Smooth muscle cell (in vitro differentiated cells): ENCODE measurements around the gene MYMX. TPM values are rescaled to one million over a fixed set of nuclear protein-coding genes. Genes with fewer than 3 reads are reported as not detected.

ENCODE experiments used
- DNase-seq: peaks from one replicate; lab custom pipeline; 2025; ENCODE audit not compliant: unreplicated experiment; lab: John Stamatoyannopoulos, UW
- H2AFZ ChIP-seq: fragments of 200-600 bp; sonication (generic); 2 replicates; pipeline ENCODE4 v1.6.0; 2016; ENCODE audit warnings: antibody characterized with exemption, low read depth, mild to moderate bottlenecking
- H3F3A ChIP-seq: fragments of 200-600 bp; sonication (generic); 2 replicates; pipeline ENCODE4 v1.6.0; 2017; ENCODE audit warnings: antibody characterized with exemption, low read depth
- H3K27ac ChIP-seq: fragments of 200-600 bp; sonication (generic); 2 replicates; pipeline ENCODE4 v1.5.1; 2016; ENCODE audit warnings: low read depth, mild to moderate bottlenecking
- H3K27me3 ChIP-seq: fragments of 200-600 bp; sonication (generic); 2 replicates; pipeline ENCODE4 v1.6.1; 2016; ENCODE audit warnings: low read depth, mild to moderate bottlenecking
- H3K36me3 ChIP-seq: fragments of 200-600 bp; sonication (generic); 2 replicates; pipeline ENCODE4 v1.5.1; 2016; ENCODE audit warnings: low read depth
- H3K4me1 ChIP-seq: fragments of 200-600 bp; sonication (generic); 2 replicates; pipeline ENCODE4 v1.5.1; 2016; ENCODE audit warnings: low read depth
- H3K4me2 ChIP-seq: fragments of 200-600 bp; sonication (generic); 2 replicates; pipeline ENCODE4 v1.6.0; 2016; ENCODE audit warnings: mild to moderate bottlenecking
- H3K4me3 ChIP-seq: fragments of 200-600 bp; sonication (generic); 2 replicates; pipeline ENCODE4 v1.5.1; 2016; ENCODE audit warnings: mild to moderate bottlenecking
- H3K79me2 ChIP-seq: fragments of 200-600 bp; sonication (generic); 2 replicates; pipeline ENCODE4 v1.6.0; 2016; ENCODE audit warnings: low read depth, mild to moderate bottlenecking
- H3K9ac ChIP-seq: fragments of 200-600 bp; sonication (generic); 2 replicates; pipeline ENCODE4 v1.6.0; 2016; ENCODE audit warnings: low read depth
- H3K9me3 ChIP-seq: fragments of 200-600 bp; sonication (generic); replicated peaks from 2 replicates; pipeline ENCODE4 v1.5.1; 2016; ENCODE audit warnings: low read depth
- H4K20me1 ChIP-seq: fragments of 200-600 bp; sonication (generic); 2 replicates; pipeline ENCODE4 v1.6.0; 2016; ENCODE audit warnings: low read depth
- CTCF ChIP-seq: fragments of 200-600 bp; sonication (generic); IDR thresholded peaks from 2 replicates; pipeline ENCODE4 v1.5.1; 2017; ENCODE audit warnings: borderline replicate concordance, mild to moderate bottlenecking, antibody characterized with exemption; ENCODE audit not compliant: insufficient read depth, poor library complexity, severe bottlenecking
- WGBS: methylation state at CpG from one replicate; pipeline ENCODE4 v1.1.7; 2016; ENCODE audit warnings: low lambda C conversion rate; 5-methylcytosine and 5-hydroxymethylcytosine counted together
- polyA plus RNA-seq: library from polyadenylated mRNA; unstranded; fragments of >200 nt; fragmentation: Nextera tagmentation; extraction: Ambion mirVana; gene quantifications from 2 replicates; pipeline ENCODE4 v1.2.1, GENCODE V29; 2016
- total RNA-seq: library from RNA; depleted of rRNA; stranded (reverse); fragments of >200 nt; gene quantifications from 2 replicates; pipeline ENCODE4 v1.2.3, GENCODE V29; 2014

MYMX gene
- total and polyA plus RNA-seq, 2 experiments from 2014 or later: not detected

GRCh38 chr6:44178424-44179071 lies 38.2 kb upstream of the MYMX start:
- Histone ChIP-seq H3K79me2 (no peaks in the 10 kb centered on the region), H3K9ac (no peak overlapping the region), H3K4me1 (no peaks in the 10 kb centered on the region), H3F3A (no peaks in the 10 kb centered on the region), H2AFZ (no peak overlapping the region), H3K36me3 (no peaks in the 10 kb centered on the region), H3K27me3 (no peaks in the 10 kb centered on the region), H4K20me1 (no peaks in the 10 kb centered on the region), H3K4me3 (no peak overlapping the region), H3K4me2 (no peak overlapping the region), H3K27ac (no peak overlapping the region), H3K9me3 (no peaks in the 10 kb centered on the region)
- no peak for TF ChIP-seq CTCF
- WGBS: 90% methylated on average over 9 of the region's 9 CpGs
- DNase-seq: no peak

DNA sequence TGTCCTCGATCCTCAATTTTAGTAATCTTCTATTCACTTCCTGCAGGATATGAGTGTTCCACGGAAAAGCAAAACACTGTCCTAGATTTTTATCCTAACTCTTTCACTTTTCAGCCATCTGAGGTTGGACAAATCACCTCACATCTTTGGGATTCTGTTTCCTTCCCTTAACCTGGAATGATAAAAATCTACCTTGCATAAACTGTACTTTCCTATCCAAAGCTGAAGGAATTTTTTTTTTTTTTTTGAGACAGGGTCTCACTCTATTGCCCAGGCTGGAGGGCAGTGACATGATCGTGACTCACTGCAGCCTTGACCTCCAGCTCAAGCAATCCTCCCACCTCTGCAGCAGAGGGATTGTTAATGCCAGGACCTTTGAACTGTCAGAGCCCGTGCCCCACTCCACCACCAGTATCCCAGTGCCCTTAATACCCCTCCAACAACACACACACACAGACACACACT lies 37.6 kb upstream of the MYMX start:
- H3K9me3 ChIP-seq: no peaks in the 10 kb centered on the region
- H3K4me1 ChIP-seq: no peaks in the 10 kb centered on the region
- H3K9ac ChIP-seq: no peak overlapping the region
- no peaks in the 10 kb centered on the region for H3K79me2 ChIP-seq
- no peak overlapping the region for H3K27ac ChIP-seq
- WGBS: 66% methylated on average over 4 of the region's 4 CpGs
- H4K20me1 ChIP-seq: no peaks in the 10 kb centered on the region
- H3K4me3 ChIP-seq: no peak overlapping the region
- DNase-seq: no peak
- H3K36me3 ChIP-seq: no peaks in the 10 kb centered on the region
- no peaks in the 10 kb centered on the region for H3K27me3 ChIP-seq
- no peaks in the 10 kb centered on the region for H3F3A ChIP-seq
- TF ChIP-seq CTCF: no peak
- no peak overlapping the region for H2AFZ ChIP-seq
- H3K4me2 ChIP-seq: no peak overlapping the region

- H3K27ac ChIP-seq: no peak overlapping the region
- DNase-seq: no peak
- no peaks in the 10 kb centered on the region for H3K27me3 ChIP-seq
- H3K9me3 ChIP-seq: no peaks in the 10 kb centered on the region
- H3F3A ChIP-seq: no peaks in the 10 kb centered on the region
- no peaks in the 10 kb centered on the region for H3K79me2 ChIP-seq
- H3K4me3 ChIP-seq: no peak overlapping the region
- no peaks in the 10 kb centered on the region for H4K20me1 ChIP-seq
- no peaks in the 10 kb centered on the region for H3K36me3 ChIP-seq
- H2AFZ ChIP-seq: no peak overlapping the region
- H3K4me2 ChIP-seq: no peak overlapping the region
- 89% methylated on average over 6 of the region's 7 CpGs for WGBS
- H3K4me1 ChIP-seq: no peaks in the 10 kb centered on the region
- no peak overlapping the region for H3K9ac ChIP-seq
- TF ChIP-seq CTCF: no peak
Measured at GRCh38 chr6:44179648-44180047, 37.1 kb upstream of the MYMX start.

DNA sequence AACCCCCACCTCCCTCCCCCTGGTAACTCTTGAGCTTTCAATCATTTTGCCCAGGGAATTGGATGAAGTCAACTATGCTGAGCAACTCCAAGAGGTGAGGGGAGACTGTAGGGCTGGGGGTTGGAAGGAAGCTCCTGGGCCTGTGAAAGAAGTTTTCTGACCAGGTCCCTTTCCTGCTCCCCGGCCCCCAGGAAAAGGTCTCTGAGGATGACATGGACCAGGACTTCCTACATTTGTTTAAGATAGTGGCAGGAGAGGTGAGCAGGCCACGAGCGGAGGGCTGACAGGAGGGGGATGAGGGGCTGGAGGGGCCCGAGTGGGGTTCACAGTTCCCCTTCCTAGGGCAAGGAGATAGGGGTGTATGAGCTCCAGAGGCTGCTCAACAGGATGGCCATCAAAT lies 36.3 kb upstream of the MYMX start:
- Histone ChIP-seq H3K27me3 (no peaks in the 10 kb centered on the region), H3K79me2 (no peaks in the 10 kb centered on the region), H3K36me3 (no peaks in the 10 kb centered on the region), H3K4me2 (no peak overlapping the region), H3K27ac (no peak overlapping the region), H3K4me1 (peaks cover under 1% of the 10 kb centered on the region), H4K20me1 (no peaks in the 10 kb centered on the region), H3K4me3 (no peak overlapping the region), H3K9ac (no peak overlapping the region), H2AFZ (no peak overlapping the region), H3K9me3 (no peaks in the 10 kb centered on the region), H3F3A (no peaks in the 10 kb centered on the region)
- no peak for TF ChIP-seq CTCF
- DNase-seq: no peak
- WGBS: 98% methylated on average over 4 of the region's 4 CpGs
